Natural killer cell (primary cell): Measurements from ENCODE around the gene PFKFB3. TPM values are rescaled to one million over a fixed set of nuclear protein-coding genes. Genes with fewer than 3 reads are reported as not detected.

Source experiments
- ATAC-seq, 3 donors: fragments of 150-1000 bp in 2 of 3; fragments of 200-7000 bp in 1 of 3; cut with Tn5 transposase; 1 replicate in 1 of 3; 2 replicates in 2 of 3; pipeline ENCODE4 v1.10.0; 2021; ENCODE audit warnings: mild to moderate bottlenecking in 2 of 3, moderate library complexity in 2 of 3
- DNase-seq, 2 donors: peaks; one replicate each; pipeline versions ENCODE4 v3.0.0 to v3.0.0-alpha.2; 2013 to 2021; ENCODE audit warnings: mixed read lengths in 1 of 2
- H3K27ac ChIP-seq: one replicate; pipeline ENCODE4 v1.5.1; 2013; ENCODE audit warnings: mild to moderate bottlenecking, low read length
- H3K27me3 ChIP-seq: one replicate; pipeline ENCODE4 v1.6.1; 2013; ENCODE audit warnings: low read length; ENCODE audit not compliant: control insufficient read depth, insufficient read depth
- H3K36me3 ChIP-seq: one replicate; pipeline ENCODE4 v1.6.1; 2013; ENCODE audit warnings: low read length; ENCODE audit not compliant: control insufficient read depth, insufficient read depth
- H3K4me1 ChIP-seq: one replicate; pipeline ENCODE4 v1.6.1; 2013; ENCODE audit warnings: low read length; ENCODE audit not compliant: control insufficient read depth, insufficient read depth
- H3K4me3 ChIP-seq: one replicate; pipeline ENCODE4 v1.5.1; 2013; ENCODE audit warnings: low read length
- H3K9me3 ChIP-seq: one replicate; pipeline ENCODE4 v1.6.1; 2013; ENCODE audit warnings: low read length; ENCODE audit not compliant: control insufficient read depth, insufficient read depth
- H3K27ac Mint-ChIP-seq, 2 donors: one replicate each; pipeline ENCODE4 v1.8.0; 2022; ENCODE audit warnings: mild to moderate bottlenecking in 2 of 2, mixed read lengths in 2 of 2, moderate library complexity in 1 of 2
- H3K27me3 Mint-ChIP-seq, 2 donors: one replicate each; pipeline ENCODE4 v1.8.0; 2022; ENCODE audit warnings: low read depth in 2 of 2, mixed read lengths in 2 of 2
- H3K36me3 Mint-ChIP-seq: one replicate; pipeline ENCODE4 v1.8.0; 2022; ENCODE audit warnings: mixed read lengths
- H3K4me1 Mint-ChIP-seq, 2 donors: one replicate each; pipeline ENCODE4 v1.8.0; 2022; ENCODE audit warnings: mixed read lengths in 2 of 2
- H3K4me3 Mint-ChIP-seq: one replicate; pipeline ENCODE4 v1.8.0; 2022; ENCODE audit warnings: mild to moderate bottlenecking, moderate library complexity, mixed read lengths
- H3K9me3 Mint-ChIP-seq, 2 donors: one replicate each; pipeline ENCODE4 v1.8.0; 2022; ENCODE audit warnings: mixed read lengths in 2 of 2
- CTCF ChIP-seq: fragments of 200-600 bp; IDR thresholded peaks from one replicate; pipeline ENCODE4 v1.8.0; 2022; ENCODE audit warnings: antibody characterized with exemption
- WGBS: methylation state at CpG from one replicate; pipeline ENCODE4 v1.1.7; 2013; ENCODE audit warnings: missing lambda C conversion rate; ENCODE audit not compliant: insufficient coverage; 5-methylcytosine and 5-hydroxymethylcytosine counted together
- intact Hi-C: fragments of 100-400 bp; cut with micrococcal nuclease; formaldehyde crosslinking; loops from one replicate; pipeline ENCODE4 v1.14.2; 2022
- total RNA-seq, 4 donors: library from RNA; stranded (reverse); fragments of 120-200 nt in 1 of 4; gene quantifications; one replicate each; pipeline versions ENCODE4 v1.2.3 to v1.2.4, GENCODE V29; 2013 to 2022

The PFKFB3 gene
- total RNA-seq, 3 donors from 2014 or later (not counting 1 experiment from before 2014, with no cell fraction given): 33.4 to 59.7 (median 39.0) TPM

DNA sequence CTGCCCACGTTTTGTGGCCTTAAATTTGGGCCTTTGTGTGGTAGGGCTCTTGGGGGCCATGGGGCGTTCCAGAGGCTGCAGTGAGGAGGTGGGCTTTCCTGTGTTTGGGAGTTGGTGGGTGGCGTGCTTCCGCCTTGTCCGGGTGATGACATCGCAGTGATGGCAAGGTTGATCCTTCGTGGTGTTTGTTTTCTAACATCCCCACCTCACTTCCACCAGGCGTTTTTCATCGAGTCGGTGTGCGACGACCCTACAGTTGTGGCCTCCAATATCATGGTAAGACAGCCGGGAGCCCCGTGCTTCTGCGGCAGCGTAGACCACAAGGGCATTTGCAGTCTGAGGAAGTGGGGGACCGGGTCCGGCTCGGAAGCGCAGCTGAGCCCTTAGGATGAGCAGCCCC, 14.2 kb downstream of the PFKFB3 start:
- no peak overlapping the region for H3K4me3 ChIP-seq
- Mint-ChIP-seq H3K4me3 (no peak overlapping the region), H3K27ac (no peak overlapping the region), H3K4me1 (no peaks in the 10 kb centered on the region), H3K9me3 (no peaks in the 10 kb centered on the region), H3K36me3 (no peaks in the 10 kb centered on the region), H3K27me3 (no peaks in the 10 kb centered on the region)
- 95% methylated on average over 19 of the region's 20 CpGs for WGBS
- no peaks in the 10 kb centered on the region for H3K9me3 ChIP-seq
- DNase-seq: no peak
- H3K27ac ChIP-seq: no peak overlapping the region
- no peaks in the 10 kb centered on the region for H3K4me1 ChIP-seq
- intact Hi-C loops: no loop called here
- H3K27me3 ChIP-seq: no peaks in the 10 kb centered on the region
- no peak for TF ChIP-seq CTCF
- ATAC-seq: no peak
- H3K36me3 ChIP-seq: peaks cover 42% of the 10 kb centered on the region

GRCh38 chr10:6217611-6218010, 14.9 kb downstream of the PFKFB3 start:
- Histone ChIP-seq H3K4me1 (no peaks in the 10 kb centered on the region), H3K9me3 (no peaks in the 10 kb centered on the region), H3K27ac (no peak overlapping the region), H3K36me3 (peaks cover 44% of the 10 kb centered on the region), H3K4me3 (no peak overlapping the region), H3K27me3 (no peaks in the 10 kb centered on the region)
- Mint-ChIP-seq H3K27ac (no peak overlapping the region), H3K4me3 (no peak overlapping the region), H3K9me3 (no peaks in the 10 kb centered on the region), H3K4me1 (no peaks in the 10 kb centered on the region), H3K36me3 (no peaks in the 10 kb centered on the region), H3K27me3 (no peaks in the 10 kb centered on the region)
- intact Hi-C loops: no loop called here
- ATAC-seq (peak in 1 of 3 donors; percentile 21), DNase-seq (no peak)
- 77% methylated on average over 3 of the region's 3 CpGs for WGBS
- no peak for TF ChIP-seq CTCF

- DNase-seq: no peak
- H3K36me3 ChIP-seq: peaks cover 52% of the 10 kb centered on the region
- H3K27me3 ChIP-seq: no peaks in the 10 kb centered on the region
- Mint-ChIP-seq H3K9me3 (no peaks in the 10 kb centered on the region), H3K4me3 (no peak overlapping the region), H3K27me3 (no peaks in the 10 kb centered on the region), H3K36me3 (no peaks in the 10 kb centered on the region), H3K27ac (no peak overlapping the region), H3K4me1 (no peaks in the 10 kb centered on the region)
- ATAC-seq: no peak
- H3K9me3 ChIP-seq: no peaks in the 10 kb centered on the region
- WGBS: 91% methylated on average over 24 of the region's 24 CpGs
- H3K27ac ChIP-seq: no peak overlapping the region
- intact Hi-C loops: no loop called here
- TF ChIP-seq CTCF: no peak
- H3K4me3 ChIP-seq: no peak overlapping the region
- no peaks in the 10 kb centered on the region for H3K4me1 ChIP-seq
Measured at GRCh38 chr10:6218692-6219493, 16.2 kb downstream of the PFKFB3 start.

DNA sequence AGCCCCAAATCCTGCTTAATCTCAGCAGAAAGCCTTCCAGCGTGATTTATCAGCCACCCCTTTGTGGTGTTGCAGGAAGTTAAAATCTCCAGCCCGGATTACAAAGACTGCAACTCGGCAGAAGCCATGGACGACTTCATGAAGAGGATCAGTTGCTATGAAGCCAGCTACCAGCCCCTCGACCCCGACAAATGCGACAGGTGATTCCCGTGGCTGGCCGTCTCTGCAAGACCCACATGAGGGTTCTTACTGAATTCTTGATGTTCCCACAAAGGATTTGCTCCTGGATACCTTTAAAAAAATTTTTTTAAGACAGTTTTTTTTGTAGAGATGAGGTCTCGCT, 16.7 kb downstream of the PFKFB3 start:
- TF ChIP-seq CTCF: no peak
- Mint-ChIP-seq H3K36me3 (no peaks in the 10 kb centered on the region), H3K4me3 (no peak overlapping the region), H3K9me3 (no peaks in the 10 kb centered on the region), H3K27me3 (no peaks in the 10 kb centered on the region), H3K4me1 (no peaks in the 10 kb centered on the region), H3K27ac (no peak overlapping the region)
- DNase-seq (no peak), ATAC-seq (no peak)
- Histone ChIP-seq H3K27ac (no peak overlapping the region), H3K4me3 (no peak overlapping the region), H3K9me3 (no peaks in the 10 kb centered on the region), H3K4me1 (no peaks in the 10 kb centered on the region), H3K27me3 (no peaks in the 10 kb centered on the region), H3K36me3 (peaks cover 57% of the 10 kb centered on the region)
- intact Hi-C loops: no loop called here
- 96% methylated on average over 9 of the region's 10 CpGs for WGBS
